NT2/D1 (cell line): ENCODE measurements around the gene OR2S2.

ENCODE experiments used
- YY1 ChIP-seq: IDR thresholded peaks from 2 replicates; pipeline ENCODE4 v1.6.1; 2011; ENCODE audit not compliant: insufficient read length, insufficient read depth
- ZNF274 ChIP-seq: IDR thresholded peaks from 2 replicates; pipeline ENCODE4 v1.6.1; 2011; ENCODE audit warnings: mild to moderate bottlenecking, low read depth, low read length

DNA sequence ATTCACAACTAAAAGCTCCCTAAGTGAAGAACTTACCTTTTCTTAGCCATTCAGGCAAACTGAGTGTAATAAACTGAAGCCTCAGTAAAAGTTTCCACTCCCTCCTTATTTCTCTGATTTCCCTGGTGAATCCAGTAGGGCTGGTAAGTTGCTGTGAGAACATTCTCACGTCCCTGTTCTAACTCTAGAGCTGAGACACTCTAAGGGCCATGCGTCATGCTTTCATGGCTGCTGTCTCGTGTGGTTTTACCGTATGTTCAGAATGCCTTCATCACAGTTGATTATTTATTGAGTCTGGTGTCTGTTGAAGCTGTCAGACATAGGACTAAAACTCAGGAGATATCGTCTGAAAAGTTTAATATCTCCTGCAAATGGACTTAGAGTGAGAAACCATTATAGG, 1.3 kb downstream of the OR2S2 start:
- no peak for TF ChIP-seq YY1
- TF ChIP-seq ZNF274 = no peak
